Endodermal cell (in vitro differentiated cells): ENCODE measurements around the gene TLE2. TPM values are rescaled to one million over a fixed set of nuclear protein-coding genes. Genes with fewer than 3 reads are reported as not detected.

ENCODE experiments used
- DNase-seq: peaks from one replicate; pipeline ENCODE4 v3.0.0-alpha.2; 2017
- H3K27ac ChIP-seq: 2 replicates; pipeline ENCODE4 v1.5.1; 2013; ENCODE audit warnings: mild to moderate bottlenecking, low read depth, low read length, moderate library complexity
- H3K27me3 ChIP-seq: 2 replicates; pipeline ENCODE4 v1.6.1; 2013; ENCODE audit warnings: mild to moderate bottlenecking, low read length, moderate library complexity; ENCODE audit not compliant: insufficient read depth, control insufficient read depth, poor library complexity, severe bottlenecking
- H3K36me3 ChIP-seq: 2 replicates; pipeline ENCODE4 v1.7.0; 2013; ENCODE audit warnings: mild to moderate bottlenecking, low read length, moderate library complexity; ENCODE audit not compliant: control insufficient read depth, insufficient read depth
- H3K4me1 ChIP-seq: one replicate; pipeline ENCODE4 v1.7.0; 2013; ENCODE audit warnings: low read length; ENCODE audit not compliant: control insufficient read depth, insufficient read depth
- H3K4me3 ChIP-seq: 2 replicates; pipeline ENCODE4 v1.5.1; 2013; ENCODE audit warnings: mild to moderate bottlenecking, low read length, moderate library complexity
- H3K9ac ChIP-seq: 2 replicates; pipeline ENCODE4 v1.6.1; 2013; ENCODE audit warnings: mild to moderate bottlenecking, low read length, moderate library complexity; ENCODE audit not compliant: poor library complexity, severe bottlenecking; ENCODE audit errors: extremely low read depth
- H3K9me3 ChIP-seq: 2 replicates; pipeline ENCODE4 v1.6.1; 2013; ENCODE audit warnings: mild to moderate bottlenecking, low read length, moderate library complexity; ENCODE audit not compliant: control insufficient read depth
- H3K27ac Mint-ChIP-seq: 2 replicates; pipeline ENCODE4 v1.8.0; 2020; ENCODE audit warnings: mixed read lengths
- H3K27me3 Mint-ChIP-seq: 2 replicates; pipeline ENCODE4 v1.8.0; 2021; ENCODE audit warnings: mild to moderate bottlenecking, mixed read lengths; ENCODE audit not compliant: insufficient read depth
- H3K36me3 Mint-ChIP-seq: 2 replicates; pipeline ENCODE4 v1.8.0; 2020; ENCODE audit warnings: low read depth, mixed read lengths
- H3K4me1 Mint-ChIP-seq: 2 replicates; pipeline ENCODE4 v1.8.0; 2020; ENCODE audit warnings: mixed read lengths
- H3K4me3 Mint-ChIP-seq: 2 replicates; pipeline ENCODE4 v1.8.0; 2020; ENCODE audit warnings: mild to moderate bottlenecking, moderate library complexity, mixed read lengths
- H3K9me3 Mint-ChIP-seq: 2 replicates; pipeline ENCODE4 v1.8.0; 2020; ENCODE audit warnings: mild to moderate bottlenecking, mixed read lengths
- WGBS, 2 experiments: methylation state at CpG; one replicate each; pipeline versions ENCODE4 v1.1.5 to v1.1.7; 2013; ENCODE audit warnings: missing lambda C conversion rate in 2 of 2, mixed read lengths in 1 of 2; ENCODE audit not compliant: insufficient coverage in 1 of 2, insufficient read length in 1 of 2; 5-methylcytosine and 5-hydroxymethylcytosine counted together
- total RNA-seq, 2 donors: library from RNA; stranded (reverse); fragmentation: NEBNext Ultra II Directional in 1 of 2; extraction: Animal tissue kit (Norgen Biotek cat#: 25700) in 1 of 2; gene quantifications; 2 replicates in 1 of 2; 3 replicates in 1 of 2; pipeline ENCODE4 v1.2.1, GENCODE V29; 2021
- TF ChIP-seq, protein P1 (sequence below): fragments of 200-600 bp; sonication (generic); conservative IDR thresholded peaks from 2 replicates; pipeline ENCODE4 v1.5.0; 2021; ENCODE audit warnings: antibody characterized with exemption, mild to moderate bottlenecking

The TLE2 gene
- total RNA-seq, 2 donors from 2014 or later = 75.0 to 80.3 TPM

GRCh38 chr19:2970201-2970835 lies 58.8 kb downstream of the TLE2 start:
- H3K27ac ChIP-seq = no peak overlapping the region
- H3K9me3 Mint-ChIP-seq = peaks cover 3% of the 10 kb centered on the region
- H3K27me3 ChIP-seq = no peaks in the 10 kb centered on the region
- no peak overlapping the region for H3K9ac ChIP-seq
- peaks cover 17% of the 10 kb centered on the region for H3K27me3 Mint-ChIP-seq
- H3K4me3 ChIP-seq = no peak overlapping the region
- no peaks in the 10 kb centered on the region for H3K36me3 Mint-ChIP-seq
- H3K4me1 ChIP-seq = no peaks in the 10 kb centered on the region
- no peak for DNase-seq
- TF ChIP-seq, protein P1, sequence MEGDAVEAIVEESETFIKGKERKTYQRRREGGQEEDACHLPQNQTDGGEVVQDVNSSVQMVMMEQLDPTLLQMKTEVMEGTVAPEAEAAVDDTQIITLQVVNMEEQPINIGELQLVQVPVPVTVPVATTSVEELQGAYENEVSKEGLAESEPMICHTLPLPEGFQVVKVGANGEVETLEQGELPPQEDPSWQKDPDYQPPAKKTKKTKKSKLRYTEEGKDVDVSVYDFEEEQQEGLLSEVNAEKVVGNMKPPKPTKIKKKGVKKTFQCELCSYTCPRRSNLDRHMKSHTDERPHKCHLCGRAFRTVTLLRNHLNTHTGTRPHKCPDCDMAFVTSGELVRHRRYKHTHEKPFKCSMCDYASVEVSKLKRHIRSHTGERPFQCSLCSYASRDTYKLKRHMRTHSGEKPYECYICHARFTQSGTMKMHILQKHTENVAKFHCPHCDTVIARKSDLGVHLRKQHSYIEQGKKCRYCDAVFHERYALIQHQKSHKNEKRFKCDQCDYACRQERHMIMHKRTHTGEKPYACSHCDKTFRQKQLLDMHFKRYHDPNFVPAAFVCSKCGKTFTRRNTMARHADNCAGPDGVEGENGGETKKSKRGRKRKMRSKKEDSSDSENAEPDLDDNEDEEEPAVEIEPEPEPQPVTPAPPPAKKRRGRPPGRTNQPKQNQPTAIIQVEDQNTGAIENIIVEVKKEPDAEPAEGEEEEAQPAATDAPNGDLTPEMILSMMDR = no peak
- H3K36me3 ChIP-seq = no peaks in the 10 kb centered on the region
- 89 to 92% methylated on average over 7 to 9 of the region's 9 CpGs for WGBS, 2 experiments
- H3K4me1 Mint-ChIP-seq = no peaks in the 10 kb centered on the region
- no peak overlapping the region for H3K4me3 Mint-ChIP-seq
- no peaks in the 10 kb centered on the region for H3K9me3 ChIP-seq
- no peak overlapping the region for H3K27ac Mint-ChIP-seq

- peaks cover 8% of the 10 kb centered on the region for H3K9me3 Mint-ChIP-seq
- H3K36me3 Mint-ChIP-seq = no peaks in the 10 kb centered on the region
- Histone ChIP-seq H3K36me3 (no peaks in the 10 kb centered on the region), H3K27ac (no peak overlapping the region), H3K9me3 (no peaks in the 10 kb centered on the region), H3K4me1 (no peaks in the 10 kb centered on the region), H3K9ac (no peak overlapping the region), H3K4me3 (no peak overlapping the region), H3K27me3 (no peaks in the 10 kb centered on the region)
- no peak for DNase-seq
- TF ChIP-seq, protein P1 = no peak
- 89 to 96% methylated on average over 5 of the region's 5 CpGs for WGBS, 2 experiments
- no peak overlapping the region for H3K27ac Mint-ChIP-seq
- H3K4me1 Mint-ChIP-seq = no peaks in the 10 kb centered on the region
- no peak overlapping the region for H3K4me3 Mint-ChIP-seq
- peaks cover 8% of the 10 kb centered on the region for H3K27me3 Mint-ChIP-seq
These were observed 60.0 kb downstream of the TLE2 start for GRCh38 chr19:2969104-2969504.

DNA sequence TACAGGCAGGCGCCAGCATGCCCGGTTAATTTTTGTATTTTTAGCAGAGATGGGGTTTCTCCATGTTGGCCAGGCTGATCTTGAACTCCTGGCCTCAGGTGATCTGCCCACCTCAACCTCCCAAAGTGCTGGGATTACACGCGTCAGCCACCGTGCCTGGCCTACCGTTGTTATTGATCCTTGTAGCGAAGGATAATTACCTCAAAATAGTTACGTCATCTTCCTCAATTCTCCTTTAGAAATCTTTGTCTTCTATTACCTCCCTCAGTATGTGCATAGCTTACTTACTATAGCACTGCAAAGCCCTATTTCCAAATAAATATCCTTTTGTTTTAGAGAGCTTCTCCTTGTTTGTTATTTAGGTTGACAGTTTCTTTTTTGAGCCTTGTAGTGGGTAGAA lies 61.1 kb downstream of the TLE2 start:
- peaks cover 8% of the 10 kb centered on the region for H3K9me3 Mint-ChIP-seq
- WGBS, 2 experiments = 88 to 89% methylated on average over 8 of the region's 8 CpGs
- no peaks in the 10 kb centered on the region for H3K4me1 ChIP-seq
- peaks cover 2% of the 10 kb centered on the region for H3K27me3 Mint-ChIP-seq
- no peak overlapping the region for H3K27ac Mint-ChIP-seq
- H3K36me3 ChIP-seq = no peaks in the 10 kb centered on the region
- DNase-seq = no peak
- H3K27ac ChIP-seq = no peak overlapping the region
- H3K27me3 ChIP-seq = no peaks in the 10 kb centered on the region
- no peak overlapping the region for H3K9ac ChIP-seq
- no peaks in the 10 kb centered on the region for H3K9me3 ChIP-seq
- no peaks in the 10 kb centered on the region for H3K4me1 Mint-ChIP-seq
- peaks cover 2% of the 10 kb centered on the region for H3K36me3 Mint-ChIP-seq
- TF ChIP-seq, protein P1 = no peak
- no peak overlapping the region for H3K4me3 Mint-ChIP-seq
- H3K4me3 ChIP-seq = no peak overlapping the region
